ENCODE measurements around the gene ASTN2.

ASTN2 gene

DNA sequence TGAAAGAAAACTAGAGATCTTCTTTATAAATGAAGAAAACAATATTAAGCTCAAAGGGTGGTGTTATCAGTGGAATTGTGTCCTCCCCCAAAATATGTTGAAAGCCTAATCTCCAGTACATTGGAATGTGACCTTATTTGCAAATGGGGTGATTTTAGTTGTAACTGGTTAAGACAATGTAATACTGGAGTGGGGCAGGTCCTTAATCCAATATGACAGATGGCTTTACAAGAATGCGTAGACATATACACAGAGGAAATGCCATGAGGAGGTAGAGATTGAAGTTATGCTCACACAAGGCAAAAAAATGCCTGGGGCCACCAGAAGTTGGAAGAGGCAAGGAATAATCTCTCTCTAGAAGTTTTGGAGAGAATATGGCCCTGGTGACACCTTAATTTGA is 741.5 kb downstream of the ASTN2 start:
- TF ChIP-seq, protein P1, sequence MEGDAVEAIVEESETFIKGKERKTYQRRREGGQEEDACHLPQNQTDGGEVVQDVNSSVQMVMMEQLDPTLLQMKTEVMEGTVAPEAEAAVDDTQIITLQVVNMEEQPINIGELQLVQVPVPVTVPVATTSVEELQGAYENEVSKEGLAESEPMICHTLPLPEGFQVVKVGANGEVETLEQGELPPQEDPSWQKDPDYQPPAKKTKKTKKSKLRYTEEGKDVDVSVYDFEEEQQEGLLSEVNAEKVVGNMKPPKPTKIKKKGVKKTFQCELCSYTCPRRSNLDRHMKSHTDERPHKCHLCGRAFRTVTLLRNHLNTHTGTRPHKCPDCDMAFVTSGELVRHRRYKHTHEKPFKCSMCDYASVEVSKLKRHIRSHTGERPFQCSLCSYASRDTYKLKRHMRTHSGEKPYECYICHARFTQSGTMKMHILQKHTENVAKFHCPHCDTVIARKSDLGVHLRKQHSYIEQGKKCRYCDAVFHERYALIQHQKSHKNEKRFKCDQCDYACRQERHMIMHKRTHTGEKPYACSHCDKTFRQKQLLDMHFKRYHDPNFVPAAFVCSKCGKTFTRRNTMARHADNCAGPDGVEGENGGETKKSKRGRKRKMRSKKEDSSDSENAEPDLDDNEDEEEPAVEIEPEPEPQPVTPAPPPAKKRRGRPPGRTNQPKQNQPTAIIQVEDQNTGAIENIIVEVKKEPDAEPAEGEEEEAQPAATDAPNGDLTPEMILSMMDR (IDR thresholded peaks at IDR 0.05; ENCODE audit: low read depth, low read length, missing control alignments), result no peak
- DNase-seq (ENCODE audit: low read depth), result no peak
- H3K4me3 ChIP-seq (ENCODE audit: low read depth, low read length), result no peak overlapping the region

DNA sequence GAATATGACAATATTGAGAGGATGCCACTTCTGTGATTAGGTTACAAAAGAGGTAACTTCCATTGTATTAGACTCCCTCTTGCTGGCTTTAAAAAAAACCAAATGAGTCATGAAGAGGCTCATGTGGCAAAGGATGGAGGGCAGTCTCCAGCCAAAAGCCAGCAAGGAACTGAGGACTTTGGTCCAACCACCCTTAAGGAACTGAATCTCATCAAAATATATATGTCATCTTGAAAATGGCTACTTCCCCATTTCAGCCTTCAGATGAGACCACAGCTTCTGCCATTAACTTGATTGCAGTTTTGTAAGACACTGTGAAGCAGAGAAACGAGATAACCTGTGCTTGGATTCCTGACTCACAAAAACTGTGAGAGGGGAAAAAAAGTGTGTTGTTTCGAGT is 743.3 kb downstream of the ASTN2 start:
- no peak overlapping the region for H3K4me3 ChIP-seq (ENCODE audit: low read depth, low read length)
- DNase-seq (ENCODE audit: low read depth), result no peak
- TF ChIP-seq, protein P1 (IDR thresholded peaks at IDR 0.05; ENCODE audit: low read depth, low read length, missing control alignments), result no peak

DNA sequence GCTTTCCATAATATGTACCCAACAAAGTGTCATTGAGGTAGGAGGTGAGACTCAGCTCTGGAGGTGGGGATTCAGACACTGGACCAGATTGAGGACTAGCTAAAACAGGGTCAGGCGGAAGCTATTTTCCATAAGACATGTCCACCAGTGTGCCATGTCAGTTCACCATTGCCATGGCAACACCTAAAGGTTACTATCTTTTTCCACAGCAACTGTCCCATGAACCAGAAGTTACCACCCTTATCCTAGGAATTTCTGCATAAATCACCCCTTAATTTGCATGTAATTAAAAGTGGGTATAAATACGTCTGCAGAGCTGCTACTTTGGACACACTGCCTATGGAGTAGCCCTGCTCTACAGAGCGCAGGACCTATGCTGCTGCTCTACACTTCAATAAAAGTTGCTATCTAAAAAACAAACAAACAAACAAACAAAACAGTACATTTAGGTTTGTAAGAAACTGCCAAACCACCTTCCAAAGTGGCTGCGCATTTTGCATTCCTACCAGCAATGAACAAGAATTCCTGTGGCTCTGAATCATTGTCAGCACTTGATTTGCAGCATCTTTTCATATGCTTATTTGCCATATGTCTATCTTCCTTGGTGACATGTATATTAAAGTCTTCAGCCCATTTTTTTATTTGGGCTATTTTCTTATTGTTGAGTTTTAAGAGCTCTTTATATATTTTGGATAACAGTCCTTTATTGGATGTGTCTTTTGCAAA is 745.7 kb downstream of the ASTN2 start:
- TF ChIP-seq, protein P1 (IDR thresholded peaks at IDR 0.05; ENCODE audit: low read depth, low read length, missing control alignments), result no peak
- DNase-seq (ENCODE audit: low read depth), result no peak
- no peak overlapping the region for H3K4me3 ChIP-seq (ENCODE audit: low read depth, low read length)

DNA sequence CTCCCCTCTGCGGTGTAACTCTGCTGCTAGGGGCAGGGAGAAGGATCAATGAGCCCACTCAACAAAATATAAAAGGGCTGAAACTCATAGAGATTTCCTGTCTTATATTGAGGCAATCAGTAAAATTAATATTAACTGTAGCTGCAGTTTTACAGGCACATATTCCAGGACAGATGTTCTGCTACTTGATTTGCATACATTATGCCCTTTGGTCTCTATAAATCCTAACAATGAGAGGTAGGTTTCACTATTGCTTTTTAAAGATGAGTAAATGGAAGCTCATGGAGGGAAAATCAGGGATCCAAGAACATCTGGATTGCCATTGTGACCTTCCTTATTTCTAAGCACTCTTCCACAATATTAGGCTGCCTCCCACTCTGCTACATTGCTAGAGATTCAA is 751.3 kb downstream of the ASTN2 start:
- H3K4me3 ChIP-seq (ENCODE audit: low read depth, low read length), result no peak overlapping the region
- TF ChIP-seq, protein P1 (IDR thresholded peaks at IDR 0.05; ENCODE audit: low read depth, low read length, missing control alignments), result no peak
- no peak for DNase-seq (ENCODE audit: low read depth)

DNA sequence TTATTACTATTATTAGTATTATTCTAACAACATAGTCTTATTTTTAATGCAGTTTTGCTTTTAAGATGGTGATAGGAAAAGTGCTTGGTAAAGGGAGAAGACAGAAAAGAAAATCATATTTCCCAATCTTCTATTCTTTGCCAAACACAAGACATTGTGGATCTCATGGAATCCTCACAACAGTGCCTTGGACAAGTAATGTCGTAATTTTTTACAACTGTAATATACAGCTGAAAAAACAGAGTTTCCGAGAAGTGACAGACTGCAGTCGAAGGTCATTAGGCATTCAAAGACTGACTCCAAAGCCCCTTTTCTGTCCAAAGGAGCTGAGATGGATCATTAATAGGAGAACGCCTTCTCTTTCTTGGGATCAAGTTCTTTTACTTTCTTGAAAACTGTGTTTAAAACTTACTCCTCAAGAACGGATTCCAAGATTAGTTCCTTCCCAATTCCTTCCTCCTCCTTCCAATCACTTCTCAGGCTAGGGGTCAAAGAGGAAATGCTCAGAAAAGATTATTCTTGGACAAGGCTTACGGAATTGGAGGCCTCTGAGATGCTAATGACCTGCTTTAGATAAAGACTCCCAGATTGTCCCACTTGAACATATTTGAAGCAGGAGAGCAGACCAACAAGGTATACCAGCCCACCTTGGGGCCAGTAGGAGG is 752.1 kb downstream of the ASTN2 start:
- TF ChIP-seq, protein P1 (IDR thresholded peaks at IDR 0.05; ENCODE audit: low read depth, low read length, missing control alignments), result no peak
- no peak overlapping the region for H3K4me3 ChIP-seq (ENCODE audit: low read depth, low read length)
- no peak for DNase-seq (ENCODE audit: low read depth)

DNA sequence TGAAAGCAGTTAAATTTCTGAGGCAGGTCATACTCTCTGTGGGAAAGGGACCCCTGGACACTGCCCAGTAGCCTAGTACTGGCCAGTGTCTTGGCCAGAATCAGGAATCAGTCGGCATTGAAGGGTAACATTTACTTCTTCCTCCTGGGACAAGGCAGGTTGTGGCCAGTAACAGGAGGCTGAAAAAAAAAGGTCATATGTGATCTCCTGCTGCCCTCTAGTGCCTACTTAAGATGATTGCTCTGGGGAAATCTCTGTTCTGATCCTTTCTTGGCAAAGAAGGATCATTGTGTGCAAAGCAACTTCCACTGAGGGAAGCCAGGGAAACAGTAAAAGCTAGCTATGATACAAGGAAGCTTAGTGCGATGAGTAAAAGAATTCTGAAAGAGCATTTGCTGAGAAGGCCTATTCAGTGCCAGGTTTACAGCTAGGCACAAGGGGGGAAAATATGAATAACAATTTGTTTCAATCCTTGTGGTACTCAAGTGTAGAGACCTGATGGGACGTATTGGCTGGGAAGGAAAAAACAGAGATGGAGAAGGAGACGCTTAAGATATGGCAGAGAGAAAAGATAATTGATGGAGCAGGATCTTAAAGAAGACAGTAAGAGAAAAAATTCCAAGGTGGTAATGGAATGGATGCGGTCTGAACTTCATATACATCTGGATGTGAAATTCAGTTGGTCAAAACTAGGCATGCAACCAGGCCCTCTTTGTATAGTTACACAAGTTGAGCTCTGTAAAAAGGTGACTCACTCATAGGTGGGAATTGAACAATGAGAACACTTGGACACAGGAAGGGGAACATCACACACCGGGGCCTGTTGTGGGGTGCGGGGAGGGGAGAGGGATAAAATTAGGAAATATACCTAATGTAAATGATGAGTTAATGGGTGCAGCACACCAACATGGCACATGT is 753.6 kb downstream of the ASTN2 start:
- no peak for DNase-seq (ENCODE audit: low read depth)
- TF ChIP-seq, protein P1 (IDR thresholded peaks at IDR 0.05; ENCODE audit: low read depth, low read length, missing control alignments), result peak; percentile 78
- no peak overlapping the region for H3K4me3 ChIP-seq (ENCODE audit: low read depth, low read length)

All from GM12864 (cell line).